ENCODE measurements around the gene LRRTM2. TPM values are rescaled to one million over a fixed set of nuclear protein-coding genes. Genes with fewer than 3 reads are reported as not detected.

Gene LRRTM2
- total and polyA plus RNA-seq, 10 of the 15 experiments (the other 5 are each of a cell fraction or from before 2014, with no cell fraction given): 0.04 to 0.14 (median 0.06) TPM; not detected in 2

- DNase-seq (ENCODE audit: low read depth, low spot score) (no peak), ATAC-seq (no peak), FAIRE-seq (no peak)
- ChIA-PET SMC1A (ENCODE audit: uncharacterized antibody, unreplicated experiment) (no interaction called here), POLR2A (interaction anchor here (0.6 kb wide), 1 partner anchor 400 kb away, joined by 3 read pairs; no protein-coding TSS in a partner anchor), RAD21 (ENCODE audit: unreplicated experiment) (no interaction called here), CTCF (no interaction called here)
- Histone ChIP-seq H3K4me2 (ENCODE audit: control insufficient read depth, insufficient read depth) (no peak overlapping the region), H3K9ac (ENCODE audit: control insufficient read depth, insufficient read depth, low read length) (no peak overlapping the region), H3K4me3 (no peak overlapping the region), H2AFZ (ENCODE audit: control insufficient read depth, low read depth, low read length) (no peak overlapping the region), H3K36me3 (ENCODE audit: control insufficient read depth in 2 of 2, insufficient read depth in 2 of 2, low read length in 1 of 2) (peaks cover 2 to 5% of the 10 kb centered on the region in 2 experiments), H3K9me3 (replicated peaks; ENCODE audit: control insufficient read depth, insufficient read depth, low read length) (no peaks in the 10 kb centered on the region), H4K20me1 (ENCODE audit: control insufficient read depth, insufficient read depth) (no peaks in the 10 kb centered on the region), H3K4me1 (ENCODE audit: control insufficient read depth, insufficient read depth, low read length) (no peaks in the 10 kb centered on the region), H3K27ac (ENCODE audit: control insufficient read depth, insufficient read depth) (no peak overlapping the region), H3K79me2 (ENCODE audit: control insufficient read depth, insufficient read depth, low read length) (no peaks in the 10 kb centered on the region), H3K27me3 (replicated peaks in 1 of 2; ENCODE audit: control insufficient read depth in 2 of 2, insufficient read depth in 2 of 2, low read length in 1 of 2) (no peaks in the 10 kb centered on the region)
- intact Hi-C loops (cut with micrococcal nuclease; ENCODE audit: unreplicated experiment): no loop called here
- no TSS peak for BruUV-seq (replicated peaks)
- WGBS (ENCODE audit: insufficient coverage, insufficient replicate concordance, low lambda C conversion rate, missing lambda C conversion rate): 90% methylated on average over 8 of the region's 8 CpGs
- in situ Hi-C loops (cut with MboI): no loop called here
- TF ChIP-seq IRF5 (IDR thresholded peaks at IDR 0.05; ENCODE audit: borderline replicate concordance): no peak
Measured at GRCh38 chr5:138920181-138920580, 45.0 kb upstream of the LRRTM2 start.

- H3K4me2 ChIP-seq (ENCODE audit: control insufficient read depth, insufficient read depth): no peak overlapping the region
- in situ Hi-C loops (cut with MboI): no loop called here
- no peak overlapping the region for H2AFZ ChIP-seq (ENCODE audit: control insufficient read depth, low read depth, low read length)
- H3K27me3 ChIP-seq (replicated peaks in 1 of 2; ENCODE audit: control insufficient read depth in 2 of 2, insufficient read depth in 2 of 2, low read length in 1 of 2): no peaks in the 10 kb centered on the region
- ATAC-seq (no peak), FAIRE-seq (no peak), DNase-seq (ENCODE audit: low read depth, low spot score) (no peak)
- RAD21 ChIA-PET (ENCODE audit: unreplicated experiment): no interaction called here
- WGBS (ENCODE audit: insufficient coverage, insufficient replicate concordance, low lambda C conversion rate, missing lambda C conversion rate): 45% methylated on average over 4 of the region's 4 CpGs
- H3K9ac ChIP-seq (ENCODE audit: control insufficient read depth, insufficient read depth, low read length): no peak overlapping the region
- POLR2A ChIA-PET: no interaction called here
- no peak for TF ChIP-seq RBBP5 (conservative IDR thresholded peaks at IDR 0.05)
- TF ChIP-seq E2F4 (IDR thresholded peaks at IDR 0.05; ENCODE audit: low read depth, low read length): no peak
- TF ChIP-seq RELA (IDR thresholded peaks at IDR 0.05; ENCODE audit: borderline replicate concordance, partially characterized antibody): no peak
- no peak for TF ChIP-seq ELK1 (IDR thresholded peaks at IDR 0.05; ENCODE audit: low read depth, low read length)
- no peak for TF ChIP-seq NFYA (IDR thresholded peaks at IDR 0.05; ENCODE audit: borderline replicate concordance, low read depth, low read length)
- no peak for TF ChIP-seq DPF2 (IDR thresholded peaks at IDR 0.05)
- no peaks in the 10 kb centered on the region for H3K9me3 ChIP-seq (replicated peaks; ENCODE audit: control insufficient read depth, insufficient read depth, low read length)
- no peak overlapping the region for H3K4me3 ChIP-seq
- CTCF ChIA-PET: no interaction called here
- H3K27ac ChIP-seq (ENCODE audit: control insufficient read depth, insufficient read depth): no peak overlapping the region
- intact Hi-C loops (cut with micrococcal nuclease; ENCODE audit: unreplicated experiment): no loop called here
- no peaks in the 10 kb centered on the region for H3K79me2 ChIP-seq (ENCODE audit: control insufficient read depth, insufficient read depth, low read length)
- no TSS peak for BruUV-seq (replicated peaks)
- SMC1A ChIA-PET (ENCODE audit: uncharacterized antibody, unreplicated experiment): no interaction called here
- no peaks in the 10 kb centered on the region for H3K4me1 ChIP-seq (ENCODE audit: control insufficient read depth, insufficient read depth, low read length)
- H4K20me1 ChIP-seq (ENCODE audit: control insufficient read depth, insufficient read depth): no peaks in the 10 kb centered on the region
- no peaks in the 10 kb centered on the region; a peak in 1 of 4 replicates for H3K36me3 ChIP-seq (ENCODE audit: control insufficient read depth in 2 of 2, insufficient read depth in 2 of 2, low read length in 1 of 2)
Measured at GRCh38 chr5:138918686-138919085, 43.6 kb upstream of the LRRTM2 start.

Measured in GM12878 (cell line).